Omental fat pad (tissue), 4 donors: ENCODE measurements around the gene AP3B1. TPM values are rescaled to one million over a fixed set of nuclear protein-coding genes. Genes with fewer than 3 reads are reported as not detected.

Experiments
- ATAC-seq: fragments of 150-250 bp; one replicate; pipeline ENCODE4 v1.9.1; 2016; ENCODE audit warnings: mild to moderate bottlenecking, moderate library complexity; ENCODE audit not compliant: low FRiP score
- DNase-seq: peaks from one replicate; pipeline ENCODE4 v3.0.0-alpha.2; 2019; ENCODE audit warnings: low spot score
- total RNA-seq, 4 donors: library from RNA; depleted of rRNA; stranded (reverse); fragments of >200 nt; gene quantifications; one replicate each; pipeline ENCODE4 v1.1.0, GENCODE V29; 2016
- TF ChIP-seq, protein P1 (sequence below), 3 donors: fragments of 450-650 bp; IDR thresholded peaks; one replicate each; pipeline ENCODE4 v1.5.1; 2016 to 2017; ENCODE audit warnings: antibody characterized with exemption in 3 of 3, mild to moderate bottlenecking in 3 of 3, moderate library complexity in 2 of 3

Gene AP3B1
- total RNA-seq, 4 donors from 2014 or later = 31.1 to 47.3 (median 41.7) TPM

DNA sequence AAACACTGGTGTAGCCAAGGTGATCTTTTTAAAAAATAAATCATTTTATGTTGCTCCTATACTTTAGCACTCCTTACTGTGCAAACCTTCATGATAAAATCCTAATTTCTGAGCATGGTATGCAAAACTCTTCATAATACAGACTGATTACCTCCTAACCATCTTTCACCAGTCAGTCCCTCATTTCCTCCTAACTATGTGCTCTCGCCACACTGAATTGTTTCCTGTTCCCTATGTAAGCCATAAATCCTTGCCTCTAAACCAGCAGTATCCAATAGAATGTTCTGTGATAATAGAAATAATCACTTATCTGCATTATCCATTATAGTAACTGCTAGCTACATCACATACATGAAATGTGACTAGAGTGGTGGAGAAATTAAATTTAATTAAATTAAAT lies 10.7 kb downstream of the AP3B1 start:
- ATAC-seq (no peak), DNase-seq (no peak)
- TF ChIP-seq, protein P1, sequence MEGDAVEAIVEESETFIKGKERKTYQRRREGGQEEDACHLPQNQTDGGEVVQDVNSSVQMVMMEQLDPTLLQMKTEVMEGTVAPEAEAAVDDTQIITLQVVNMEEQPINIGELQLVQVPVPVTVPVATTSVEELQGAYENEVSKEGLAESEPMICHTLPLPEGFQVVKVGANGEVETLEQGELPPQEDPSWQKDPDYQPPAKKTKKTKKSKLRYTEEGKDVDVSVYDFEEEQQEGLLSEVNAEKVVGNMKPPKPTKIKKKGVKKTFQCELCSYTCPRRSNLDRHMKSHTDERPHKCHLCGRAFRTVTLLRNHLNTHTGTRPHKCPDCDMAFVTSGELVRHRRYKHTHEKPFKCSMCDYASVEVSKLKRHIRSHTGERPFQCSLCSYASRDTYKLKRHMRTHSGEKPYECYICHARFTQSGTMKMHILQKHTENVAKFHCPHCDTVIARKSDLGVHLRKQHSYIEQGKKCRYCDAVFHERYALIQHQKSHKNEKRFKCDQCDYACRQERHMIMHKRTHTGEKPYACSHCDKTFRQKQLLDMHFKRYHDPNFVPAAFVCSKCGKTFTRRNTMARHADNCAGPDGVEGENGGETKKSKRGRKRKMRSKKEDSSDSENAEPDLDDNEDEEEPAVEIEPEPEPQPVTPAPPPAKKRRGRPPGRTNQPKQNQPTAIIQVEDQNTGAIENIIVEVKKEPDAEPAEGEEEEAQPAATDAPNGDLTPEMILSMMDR (IDR thresholded peaks at IDR 0.05) = no peak

DNA sequence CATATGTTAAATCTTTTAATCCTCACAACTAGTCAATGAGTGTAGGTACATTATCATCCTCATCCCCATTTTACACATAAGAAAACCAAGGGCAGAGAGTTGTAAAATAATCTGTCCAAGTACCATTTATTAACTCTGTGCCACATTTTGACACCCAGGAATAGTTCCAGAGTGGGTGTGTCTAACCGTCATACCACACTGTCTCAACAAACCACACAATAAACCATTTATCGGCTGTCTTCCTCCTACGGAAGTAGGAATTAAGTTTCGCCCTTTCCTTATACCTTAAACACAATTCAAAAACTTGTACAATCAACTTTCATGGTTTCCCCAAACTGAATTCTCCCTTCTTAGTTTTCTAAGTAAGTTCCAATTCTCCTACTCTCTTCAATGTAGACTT lies 11.4 kb downstream of the AP3B1 start:
- no peak for ATAC-seq
- TF ChIP-seq, protein P1 (IDR thresholded peaks at IDR 0.05) = no peak
- DNase-seq = no peak

DNA sequence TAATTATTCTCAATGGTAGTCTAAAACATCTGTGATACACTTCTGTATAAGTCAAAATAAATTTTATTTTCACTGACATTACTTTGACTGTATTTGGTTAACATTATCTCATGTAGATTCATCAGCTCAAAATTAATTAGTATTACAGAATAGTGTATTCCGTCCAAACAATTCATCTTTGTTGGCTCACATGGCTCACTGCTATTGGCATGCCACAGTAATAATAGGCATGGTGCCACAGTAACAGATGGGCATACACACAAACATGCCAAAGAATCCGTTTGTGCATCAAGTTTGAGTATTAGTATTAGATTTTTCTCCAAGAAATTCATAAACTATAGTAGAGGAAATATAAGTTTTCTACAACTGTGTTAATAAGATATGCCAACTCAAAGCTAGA lies 14.2 kb downstream of the AP3B1 start:
- no peak for ATAC-seq

DNA sequence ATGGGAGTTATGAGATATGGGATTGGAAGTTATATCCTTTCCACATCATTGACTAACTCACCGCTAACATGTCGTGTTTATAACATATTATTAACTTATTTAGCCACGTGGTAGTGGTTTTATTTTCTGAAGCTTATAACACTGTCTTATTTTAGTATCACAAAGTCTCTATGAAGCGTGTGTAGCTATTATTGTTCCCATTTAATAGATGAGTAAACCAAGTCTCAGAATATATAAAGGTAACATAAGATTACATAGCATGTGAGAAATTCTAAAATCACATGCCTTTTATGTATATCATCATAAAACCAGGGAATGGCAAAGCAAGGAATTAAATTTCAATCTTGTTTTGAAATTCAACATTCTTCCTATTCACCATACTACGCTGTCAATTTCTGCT lies 15.3 kb downstream of the AP3B1 start:
- ATAC-seq = no peak
- TF ChIP-seq, protein P1 (IDR thresholded peaks at IDR 0.05) = no peak
- DNase-seq = no peak

More for the DNA sequence above, 14.2 kb downstream of the AP3B1 start:
- TF ChIP-seq, protein P1 (IDR thresholded peaks at IDR 0.05) = no peak
- DNase-seq = no peak

DNA sequence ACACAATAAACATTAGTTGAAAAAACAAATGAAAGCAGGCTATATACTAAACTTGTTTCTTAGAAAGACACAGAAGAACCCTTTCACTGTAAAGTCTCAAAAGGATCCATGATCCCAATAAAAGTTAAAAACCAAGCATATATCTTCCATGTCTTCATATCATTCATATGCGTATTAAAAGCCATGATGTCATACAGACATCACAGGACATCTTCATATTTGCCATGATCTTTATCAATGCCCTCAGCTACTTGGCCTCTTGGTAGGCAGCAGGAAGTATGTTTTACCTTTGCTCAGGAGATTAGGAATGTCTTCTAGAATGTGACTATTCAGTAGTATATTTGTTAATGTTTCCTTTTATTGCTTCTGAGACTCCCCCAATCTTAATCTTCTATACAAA lies 16.8 kb downstream of the AP3B1 start:
- ATAC-seq (no peak), DNase-seq (no peak)
- TF ChIP-seq, protein P1 (IDR thresholded peaks at IDR 0.05) = no peak

DNA sequence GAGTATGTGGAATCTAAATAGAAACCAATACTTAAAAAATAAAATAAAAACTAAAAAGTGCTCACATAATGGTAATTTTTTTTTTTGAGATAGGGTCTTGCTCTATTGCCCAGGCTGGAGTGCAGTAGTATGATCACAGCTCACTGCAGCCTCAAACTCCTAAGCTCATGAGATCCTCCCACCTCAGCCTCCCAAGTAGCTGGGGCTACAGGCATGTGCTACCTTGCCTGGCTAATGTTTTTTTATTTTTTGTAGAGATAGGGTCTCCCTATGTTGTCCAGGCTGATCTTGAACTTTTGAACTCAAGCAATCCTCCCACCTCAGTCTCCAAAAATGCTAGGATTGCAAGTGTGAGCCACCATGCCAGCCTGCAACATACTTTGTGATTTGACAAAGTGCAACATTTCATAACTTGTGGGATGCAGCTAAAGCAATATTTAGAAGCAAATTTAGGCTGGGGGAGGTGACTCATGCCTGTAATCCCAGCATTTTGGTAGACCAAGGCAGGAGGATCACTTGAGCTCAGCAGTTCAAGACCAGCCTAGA lies 18.4 kb downstream of the AP3B1 start:
- TF ChIP-seq, protein P1 (IDR thresholded peaks at IDR 0.05) = no peak
- ATAC-seq = no peak
- DNase-seq = no peak

DNA sequence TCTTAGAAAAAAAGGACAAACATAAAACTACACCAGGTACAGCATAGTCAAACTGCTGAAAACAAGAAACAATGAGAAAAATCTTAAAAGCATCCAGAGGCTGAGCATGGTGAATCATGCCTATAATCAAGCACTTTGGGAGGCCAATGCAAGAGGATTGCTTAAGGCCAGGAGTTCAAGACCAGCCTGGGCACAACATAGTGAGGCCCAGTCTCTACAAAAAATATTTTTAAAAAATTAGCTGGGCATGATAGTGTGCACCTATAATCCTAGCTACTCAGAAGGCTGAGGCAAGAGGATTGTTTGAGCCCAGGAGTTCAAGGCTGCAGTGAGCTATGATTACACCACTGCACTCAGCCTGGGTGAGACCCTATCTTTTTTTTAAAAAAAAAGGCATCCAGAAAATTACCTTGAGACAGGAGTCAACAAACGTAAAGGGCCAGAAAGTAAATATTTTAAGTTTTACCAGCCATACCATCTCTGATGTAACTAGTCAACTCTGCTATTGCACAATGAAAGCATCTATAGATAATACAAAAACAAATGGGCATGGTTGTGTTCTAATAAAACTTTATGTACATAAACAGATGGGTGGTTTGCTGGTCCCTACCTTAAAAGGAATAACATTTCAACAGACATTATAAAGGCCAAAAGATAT lies 19.8 kb downstream of the AP3B1 start:
- DNase-seq (no peak), ATAC-seq (no peak)
- TF ChIP-seq, protein P1 (IDR thresholded peaks at IDR 0.05) = no peak
